Measurements from ENCODE around the gene SH3PXD2A. TPM values are rescaled to one million over a fixed set of nuclear protein-coding genes. Genes with fewer than 3 reads are reported as not detected.

SH3PXD2A gene
- total and polyA plus RNA-seq, 2 of the 4 experiments (the other 2 are of a cell fraction) = 6.3 to 23.0 TPM

- POLR2A ChIA-PET (ENCODE audit: unreplicated experiment) = no interaction called here
- no peak for ATAC-seq (ENCODE audit: low read depth)
Measured at GRCh38 chr10:103826885-103827284, 28.5 kb downstream of the SH3PXD2A start.

More at GRCh38 chr10:103826885-103827284, 28.5 kb downstream of the SH3PXD2A start:
- H3K36me3 ChIP-seq (ENCODE audit: control insufficient read depth, insufficient read depth, low read length) = no peaks in the 10 kb centered on the region
- CTCF ChIA-PET = interaction anchor here (0.5 kb wide), 1 partner anchor 20 kb away, joined by 3 read pairs; no protein-coding TSS in a partner anchor
- H2BK120ac ChIP-seq (ENCODE audit: low read depth, low read length) = no peak overlapping the region
- no peak overlapping the region for H3K27ac ChIP-seq (ENCODE audit: insufficient read depth, low read length)
- intact Hi-C loops (cut with micrococcal nuclease) (no loop called here), in situ Hi-C loops (cut with MboI; ENCODE audit: low sequenced_read_pairs) (no loop called here), dilution Hi-C loops (cut with HindIII; ENCODE audit: low sequenced_read_pairs, unreplicated experiment) (no loop called here)
- no peak overlapping the region for H2AFZ ChIP-seq (replicated peaks; ENCODE audit: low read length, poor library complexity)
- H3K18ac ChIP-seq (ENCODE audit: low read depth, low read length) = no peak overlapping the region
- H3K14ac ChIP-seq (replicated peaks; ENCODE audit: low read depth, low read length) = no peak overlapping the region
- no peak overlapping the region for H3K4ac ChIP-seq (ENCODE audit: low read depth, low read length)
- no peaks in the 10 kb centered on the region; the same call in 1 of the 2 replicates for H4K20me1 ChIP-seq (ENCODE audit: insufficient read depth, low read length)
- no peak overlapping the region for H3K4me3 ChIP-seq (ENCODE audit: insufficient read depth, low read depth, low read length)
- no peak overlapping the region for H4K8ac ChIP-seq (ENCODE audit: low read depth in 2 of 2, low read length in 2 of 2)
- no peak overlapping the region for H2BK5ac ChIP-seq (ENCODE audit: low read depth, low read length, poor library complexity, severe bottlenecking)
- H2AK5ac ChIP-seq (ENCODE audit: low read depth, low read length) = no peak overlapping the region
- no peak overlapping the region for H4K91ac ChIP-seq (ENCODE audit: insufficient read depth, low read depth, low read length)
- H3K9ac ChIP-seq (ENCODE audit: low read depth, low read length) = no peak overlapping the region
- H3K56ac ChIP-seq (ENCODE audit: extremely low read depth, insufficient read depth, low read length) = no peak overlapping the region
- BruUV-seq (replicated peaks) = no TSS peak
- H2BK15ac ChIP-seq (ENCODE audit: low read depth, low read length) = no peak overlapping the region
- H3K9me1 ChIP-seq (ENCODE audit: insufficient read depth, low read length) = 0 out of 2 replicates have a peak, but pooled peaks cover 5% of the 10 kb centered on the region
- H2AK9ac ChIP-seq (replicated peaks; ENCODE audit: low read depth, low read length, poor library complexity) = no peak overlapping the region
- no peak for DNase-seq
- peaks cover 28% of the 10 kb centered on the region for H3K4me1 ChIP-seq (ENCODE audit: control insufficient read depth, insufficient read depth, low read length)
- H3K9me3 ChIP-seq (ENCODE audit: control insufficient read depth, insufficient read depth, low read length) = no peaks in the 10 kb centered on the region
- H2BK20ac ChIP-seq (ENCODE audit: low read depth, low read length) = no peak overlapping the region
- no peak for TF ChIP-seq MXI1 (IDR thresholded peaks at IDR 0.05; ENCODE audit: borderline replicate concordance, low read depth, low read length)
- no peak for TF ChIP-seq CTCF (conservative IDR thresholded peaks at IDR 0.05; ENCODE audit: low read depth, low read length)
- H3K79me1 ChIP-seq (ENCODE audit: low read depth in 1 of 2, low read length in 2 of 2) = peaks cover 13 to 29% of the 10 kb centered on the region in 2 experiments; a peak in 3 of 4 replicates
- H3K27me3 ChIP-seq (ENCODE audit: control insufficient read depth, insufficient read depth, low read length) = no peaks in the 10 kb centered on the region
- no peak overlapping the region for H3K23ac ChIP-seq (ENCODE audit: low read depth, low read length)
- 100% methylated on average over 3 of the region's 7 CpGs; no CpG with 5 or more reads in 1 of the 2 experiments for WGBS, 2 experiments (ENCODE audit: extremely low coverage in 2 of 2, insufficient read length in 1 of 2)
- no peak overlapping the region for H4K5ac ChIP-seq (ENCODE audit: low read depth, low read length)
- H3K4me2 ChIP-seq (ENCODE audit: low read depth, low read length) = no peak overlapping the region
